Fibroblast of lung (primary cell): ENCODE results near the gene GCK. TPM values are rescaled to one million over a fixed set of nuclear protein-coding genes. Genes with fewer than 3 reads are reported as not detected.

Experiments
- DNase-seq, 2 donors: peaks; one replicate each; pipeline versions ENCODE4 v3.0.0 to v3.0.0-alpha.2; 2010; ENCODE audit warnings: low read depth in 2 of 2
- H2AFZ ChIP-seq: 2 replicates; pipeline ENCODE4 v1.5.1; 2012; ENCODE audit warnings: low read length, control low read depth, inconsistent platforms
- H3K27ac ChIP-seq: 2 replicates; pipeline ENCODE4 v1.5.1; 2011; ENCODE audit warnings: low read length, control low read depth; ENCODE audit not compliant: insufficient read depth
- H3K27me3 ChIP-seq: 2 replicates; pipeline ENCODE4 v1.5.1; 2011; ENCODE audit warnings: mild to moderate bottlenecking, low read length; ENCODE audit not compliant: control insufficient read depth, insufficient read depth
- H3K36me3 ChIP-seq: 2 replicates; pipeline ENCODE4 v1.5.1; 2011; ENCODE audit warnings: low read length; ENCODE audit not compliant: control insufficient read depth, insufficient read depth
- H3K4me1 ChIP-seq: 2 replicates; pipeline ENCODE4 v1.5.1; 2011; ENCODE audit warnings: low read length; ENCODE audit not compliant: control insufficient read depth, insufficient read depth; ENCODE audit errors: extremely low read depth
- H3K4me2 ChIP-seq: 2 replicates; pipeline ENCODE4 v1.5.1; 2011; ENCODE audit warnings: low read length, control low read depth; ENCODE audit not compliant: insufficient read depth; ENCODE audit errors: extremely low read depth
- H3K4me3 ChIP-seq, 4 experiments: fragments of 200-600 bp in 1 of 4; sonication (generic) in 1 of 4; replicated peaks in 1 of 4; 2 replicates each; pipeline ENCODE4 v1.5.1; 2011 to 2016; ENCODE audit warnings: low read length in 4 of 4, low read depth in 3 of 4, mild to moderate bottlenecking in 3 of 4, control low read depth in 2 of 4, inconsistent platforms in 1 of 4, mixed read lengths in 1 of 4; ENCODE audit not compliant: insufficient read depth in 1 of 4; ENCODE audit errors: control extremely low read depth in 1 of 4
- H3K79me2 ChIP-seq: 2 replicates; pipeline ENCODE4 v1.5.1; 2012; ENCODE audit warnings: mild to moderate bottlenecking, low read length, inconsistent platforms; ENCODE audit not compliant: control insufficient read depth, insufficient read depth
- H3K9ac ChIP-seq: 2 replicates; pipeline ENCODE4 v1.5.1; 2011; ENCODE audit warnings: mild to moderate bottlenecking, low read length, control low read depth; ENCODE audit not compliant: insufficient read depth
- H3K9me3 ChIP-seq: 2 replicates; pipeline ENCODE4 v1.5.1; 2012; ENCODE audit warnings: low read depth, low read length; ENCODE audit not compliant: control insufficient read depth, insufficient read depth
- H4K20me1 ChIP-seq: 2 replicates; pipeline ENCODE4 v1.5.1; 2011; ENCODE audit warnings: low read length; ENCODE audit not compliant: control insufficient read depth, insufficient read depth; ENCODE audit errors: extremely low read depth
- EZH2 ChIP-seq: IDR thresholded peaks from 2 replicates; pipeline ENCODE4 v1.5.1; 2012; ENCODE audit warnings: low read length, control low read depth, mild to moderate bottlenecking; ENCODE audit errors: missing control alignments
- polyA plus RNA-seq, 2 donors: library from polyadenylated mRNA; depleted of rRNA in 1 of 2; stranded (reverse) in 1 of 2; unstranded in 1 of 2; fragments of >200 nt; gene quantifications; 2 replicates each; pipeline ENCODE4 v1.2.1, GENCODE V29; 2011 to 2012; ENCODE audit warnings: missing spikeins in 1 of 2
- total RNA-seq: library from RNA; depleted of rRNA; stranded (reverse); fragments of >200 nt; gene quantifications from 2 replicates; pipeline ENCODE4 v1.2.1, GENCODE V29; 2014
- TF ChIP-seq, protein P1 (sequence below), 2 donors: IDR thresholded peaks in 1 of 2; conservative IDR thresholded peaks in 1 of 2; 1 replicate in 1 of 2; 2 replicates in 1 of 2; pipeline ENCODE4 v1.5.1; 2011 to 2012; ENCODE audit warnings: low read length in 2 of 2, control low read depth in 1 of 2, inconsistent platforms in 1 of 2, low read depth in 1 of 2, mild to moderate bottlenecking in 1 of 2

GCK gene
- total and polyA plus RNA-seq, 2 donors (not counting 1 experiment from before 2014, with no cell fraction given), result 0.14 to 1.7 TPM

DNA sequence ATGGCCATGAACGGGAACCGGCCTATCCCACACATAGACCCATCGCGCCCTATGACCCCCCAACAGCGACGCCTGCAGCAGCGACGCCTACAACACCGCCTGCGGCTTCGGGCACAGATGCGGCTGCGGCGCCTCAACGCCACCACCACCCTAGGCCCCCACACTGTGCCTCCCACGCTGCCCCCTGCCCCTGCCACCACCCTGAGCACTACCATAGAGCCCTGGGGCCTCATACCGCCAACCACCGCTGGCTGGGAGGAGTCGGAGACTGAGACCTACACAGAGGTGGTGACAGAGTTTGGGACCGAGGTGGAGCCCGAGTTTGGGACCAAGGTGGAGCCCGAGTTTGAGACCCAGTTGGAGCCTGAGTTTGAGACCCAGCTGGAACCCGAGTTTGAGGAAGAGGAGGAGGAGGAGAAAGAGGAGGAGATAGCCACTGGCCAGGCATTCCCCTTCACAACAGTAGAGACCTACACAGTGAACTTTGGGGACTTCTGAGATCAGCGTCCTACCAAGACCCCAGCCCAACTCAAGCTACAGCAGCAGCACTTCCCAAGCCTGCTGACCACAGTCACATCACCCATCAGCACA is 75.4 kb downstream of the GCK start:
- TF ChIP-seq, protein P1, sequence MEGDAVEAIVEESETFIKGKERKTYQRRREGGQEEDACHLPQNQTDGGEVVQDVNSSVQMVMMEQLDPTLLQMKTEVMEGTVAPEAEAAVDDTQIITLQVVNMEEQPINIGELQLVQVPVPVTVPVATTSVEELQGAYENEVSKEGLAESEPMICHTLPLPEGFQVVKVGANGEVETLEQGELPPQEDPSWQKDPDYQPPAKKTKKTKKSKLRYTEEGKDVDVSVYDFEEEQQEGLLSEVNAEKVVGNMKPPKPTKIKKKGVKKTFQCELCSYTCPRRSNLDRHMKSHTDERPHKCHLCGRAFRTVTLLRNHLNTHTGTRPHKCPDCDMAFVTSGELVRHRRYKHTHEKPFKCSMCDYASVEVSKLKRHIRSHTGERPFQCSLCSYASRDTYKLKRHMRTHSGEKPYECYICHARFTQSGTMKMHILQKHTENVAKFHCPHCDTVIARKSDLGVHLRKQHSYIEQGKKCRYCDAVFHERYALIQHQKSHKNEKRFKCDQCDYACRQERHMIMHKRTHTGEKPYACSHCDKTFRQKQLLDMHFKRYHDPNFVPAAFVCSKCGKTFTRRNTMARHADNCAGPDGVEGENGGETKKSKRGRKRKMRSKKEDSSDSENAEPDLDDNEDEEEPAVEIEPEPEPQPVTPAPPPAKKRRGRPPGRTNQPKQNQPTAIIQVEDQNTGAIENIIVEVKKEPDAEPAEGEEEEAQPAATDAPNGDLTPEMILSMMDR (conservative IDR thresholded peaks at IDR 0.05 in 1 of 2, IDR thresholded peaks at IDR 0.05 in 1 of 2; ENCODE audit: low read depth in 1 of 2, low read length in 2 of 2), result no peak
- TF ChIP-seq EZH2, result no peak
- Histone ChIP-seq H4K20me1 (no peaks in the 10 kb centered on the region), H3K9ac (no peak overlapping the region), H3K4me3 (no peak overlapping the region), H3K36me3 (peaks cover 33% of the 10 kb centered on the region), H3K27me3 (no peaks in the 10 kb centered on the region), H3K27ac (no peak overlapping the region), H3K4me2 (no peak overlapping the region), H3K4me1 (no peaks in the 10 kb centered on the region), H2AFZ (no peak overlapping the region), H3K79me2 (no peaks in the 10 kb centered on the region), H3K9me3 (no peaks in the 10 kb centered on the region)
- no peak for DNase-seq

DNA sequence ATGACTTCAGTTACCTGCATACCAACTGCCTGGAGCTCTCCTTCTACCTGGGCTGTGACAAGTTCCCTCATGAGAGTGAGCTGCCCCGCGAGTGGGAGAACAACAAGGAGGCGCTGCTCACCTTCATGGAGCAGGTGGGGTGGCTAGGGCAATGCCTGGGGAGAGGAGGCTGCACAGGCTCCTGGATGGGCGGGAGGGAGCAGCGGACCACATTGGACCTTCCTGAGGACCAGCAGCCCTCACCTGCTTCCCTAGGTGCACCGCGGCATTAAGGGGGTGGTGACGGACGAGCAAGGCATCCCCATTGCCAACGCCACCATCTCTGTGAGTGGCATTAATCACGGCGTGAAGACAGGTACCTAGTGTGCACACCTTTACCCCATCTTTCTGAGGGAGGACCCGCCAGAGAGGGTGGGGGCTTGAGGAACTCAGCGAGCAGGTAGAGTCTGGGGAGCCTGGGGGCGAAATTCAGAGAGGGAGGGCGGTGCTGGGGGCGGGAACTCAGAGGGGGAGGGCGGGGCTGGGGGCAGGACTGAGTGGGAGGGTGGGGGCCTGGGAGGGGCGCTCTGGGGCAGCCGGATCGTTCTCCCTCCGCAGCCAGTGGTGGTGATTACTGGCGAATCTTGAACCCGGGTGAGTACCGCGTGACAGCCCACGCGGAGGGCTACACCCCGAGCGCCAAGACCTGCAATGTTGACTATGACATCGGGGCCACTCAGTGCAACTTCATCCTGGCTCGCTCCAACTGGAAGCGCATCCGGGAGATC is 76.1 kb downstream of the GCK start:
- H3K4me3 ChIP-seq, result no peak overlapping the region
- no peak overlapping the region for H3K27ac ChIP-seq
- H3K4me1 ChIP-seq, result no peaks in the 10 kb centered on the region
- no peak overlapping the region for H2AFZ ChIP-seq
- no peaks in the 10 kb centered on the region for H3K27me3 ChIP-seq
- no peak for DNase-seq
- H3K36me3 ChIP-seq, result peaks cover 35% of the 10 kb centered on the region
- no peaks in the 10 kb centered on the region for H4K20me1 ChIP-seq
- no peak overlapping the region for H3K9ac ChIP-seq
- TF ChIP-seq, protein P1 (conservative IDR thresholded peaks at IDR 0.05 in 1 of 2, IDR thresholded peaks at IDR 0.05 in 1 of 2; ENCODE audit: low read depth in 1 of 2, low read length in 2 of 2), result no peak
- no peak overlapping the region for H3K4me2 ChIP-seq
- H3K79me2 ChIP-seq, result no peaks in the 10 kb centered on the region
- no peaks in the 10 kb centered on the region for H3K9me3 ChIP-seq

DNA sequence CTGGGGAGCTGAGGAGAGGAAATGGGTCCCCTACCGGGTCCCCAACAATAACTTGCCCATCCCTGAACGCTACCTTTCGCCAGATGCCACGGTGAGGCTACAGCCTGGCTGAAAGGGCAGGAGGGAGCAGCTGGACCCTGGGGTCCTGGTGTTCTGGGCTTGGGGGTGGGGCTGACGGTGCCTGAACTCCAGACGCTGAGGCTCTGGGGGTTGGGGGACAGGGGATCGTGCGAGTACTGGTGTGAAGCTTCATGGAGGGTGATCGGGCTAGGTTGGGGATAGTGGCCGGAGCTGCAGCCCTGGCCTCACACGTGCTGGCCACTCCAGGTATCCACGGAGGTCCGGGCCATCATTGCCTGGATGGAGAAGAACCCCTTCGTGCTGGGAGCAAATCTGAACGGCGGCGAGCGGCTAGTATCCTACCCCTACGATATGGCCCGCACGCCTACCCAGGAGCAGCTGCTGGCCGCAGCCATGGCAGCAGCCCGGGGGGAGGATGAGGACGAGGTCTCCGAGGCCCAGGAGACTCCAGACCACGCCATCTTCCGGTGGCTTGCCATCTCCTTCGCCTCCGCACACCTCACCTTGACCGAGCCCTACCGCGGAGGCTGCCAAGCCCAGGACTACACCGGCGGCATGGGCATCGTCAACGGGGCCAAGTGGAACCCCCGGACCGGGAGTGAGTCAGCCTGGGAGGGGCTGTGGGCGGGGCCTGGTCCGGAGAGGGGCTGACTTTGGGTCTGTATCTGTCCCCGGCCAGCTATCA is 76.8 kb downstream of the GCK start:
- Histone ChIP-seq H3K79me2 (no peaks in the 10 kb centered on the region), H4K20me1 (no peaks in the 10 kb centered on the region), H3K27me3 (no peaks in the 10 kb centered on the region), H3K4me3 (no peak overlapping the region), H3K4me1 (no peaks in the 10 kb centered on the region), H3K9me3 (no peaks in the 10 kb centered on the region), H3K4me2 (no peak overlapping the region), H3K9ac (no peak overlapping the region), H3K36me3 (peaks cover 31% of the 10 kb centered on the region), H2AFZ (no peak overlapping the region), H3K27ac (no peak overlapping the region)
- DNase-seq, result no peak
- TF ChIP-seq, protein P1 (conservative IDR thresholded peaks at IDR 0.05 in 1 of 2, IDR thresholded peaks at IDR 0.05 in 1 of 2; ENCODE audit: low read depth in 1 of 2, low read length in 2 of 2), result no peak
- no peak for TF ChIP-seq EZH2
